Fibroblast of skin of left quadriceps (primary cell): ENCODE data around the gene CASP1.
"Not testable (repeated sequence)": the region's sequence is repeated elsewhere in the genome, so short reads cannot be mapped to it uniquely, and the experiment has no call there.

Experiments used
- DNase-seq, 2 experiments: peaks; one replicate each; pipeline ENCODE4 v3.0.0-alpha.2; 2013; ENCODE audit warnings: low read depth in 2 of 2

The CASP1 gene

DNA sequence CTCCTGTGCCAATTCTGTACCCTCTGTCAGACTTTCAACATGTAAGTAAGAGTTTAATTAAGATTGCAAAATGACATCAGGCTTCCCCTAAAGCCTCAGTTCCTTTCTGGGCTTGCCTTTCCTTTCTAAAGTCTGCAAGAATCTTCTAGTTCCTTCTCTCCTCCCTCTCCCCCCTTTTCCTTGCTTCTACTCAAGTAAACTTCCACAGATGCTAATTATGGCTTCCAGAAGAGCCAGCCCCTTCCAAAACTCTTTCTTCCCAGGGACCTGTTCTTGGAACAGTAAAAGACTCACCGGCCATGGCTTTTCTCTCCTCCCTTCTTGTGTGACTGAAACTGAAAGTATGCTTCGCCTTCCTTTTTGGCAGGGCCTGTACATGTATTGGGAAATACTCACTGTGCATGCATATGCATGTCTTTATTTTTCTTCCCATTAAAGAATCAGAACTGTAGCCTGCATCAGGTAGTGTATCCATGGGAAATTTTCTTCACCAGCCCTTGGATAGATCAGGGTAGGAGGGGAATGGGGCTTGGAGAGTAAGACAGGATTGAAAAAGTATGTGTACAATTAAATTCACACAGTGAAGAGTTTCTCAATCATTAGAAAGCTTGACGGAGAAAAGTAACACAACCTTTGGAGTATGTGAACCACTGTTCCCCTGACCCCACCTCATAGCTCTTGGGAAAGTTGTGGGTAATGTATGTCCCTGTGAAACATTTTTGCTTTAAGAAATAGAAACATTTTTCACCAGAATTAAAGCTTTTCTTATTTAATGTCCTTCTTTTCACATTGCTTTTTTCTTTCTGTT is at the start of gene CASP1:
TSS of gene CASP1 (minus strand) at position 332 of the 808 bp plus-strand sequence. CDS start at position 301, 31 bp downstream.
- DNase-seq, result peak; percentile 67 to 69

DNA sequence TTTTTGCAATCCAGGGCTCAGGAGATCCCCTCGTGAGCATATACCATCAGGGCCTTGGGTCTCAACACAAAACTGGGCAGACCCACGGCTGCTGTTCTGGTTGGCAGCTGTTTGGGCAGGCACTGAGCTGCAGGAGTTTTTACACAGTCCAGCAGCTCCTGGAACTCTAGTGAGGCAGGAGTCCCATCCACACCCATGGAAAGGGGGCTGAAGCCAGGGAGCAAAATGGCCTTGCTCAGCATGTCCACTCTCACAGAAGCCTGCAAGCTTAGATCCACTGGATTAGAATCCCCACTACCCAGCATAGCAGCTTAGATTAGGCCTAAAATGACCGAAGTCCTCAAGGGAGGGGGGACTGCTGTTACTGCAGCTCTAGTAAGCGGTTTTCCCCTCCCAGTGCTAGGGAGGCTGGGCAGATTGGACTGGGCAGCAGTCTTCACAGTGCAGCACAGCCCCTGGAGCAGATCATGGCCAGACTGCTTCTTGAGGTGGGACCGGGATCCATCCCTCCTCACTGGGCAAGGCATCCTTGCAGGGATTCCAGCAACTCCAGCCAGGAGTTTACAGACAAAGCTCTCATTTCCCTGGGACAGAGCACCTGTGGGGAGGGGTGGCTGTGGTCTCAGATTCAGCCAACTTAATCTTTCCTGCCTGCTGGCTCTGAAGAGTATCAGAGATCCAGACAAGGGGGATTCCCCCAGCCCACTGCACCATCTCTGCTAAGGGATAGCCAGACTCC is 46.6 kb upstream of the CASP1 start:
- no peak for DNase-seq

DNA sequence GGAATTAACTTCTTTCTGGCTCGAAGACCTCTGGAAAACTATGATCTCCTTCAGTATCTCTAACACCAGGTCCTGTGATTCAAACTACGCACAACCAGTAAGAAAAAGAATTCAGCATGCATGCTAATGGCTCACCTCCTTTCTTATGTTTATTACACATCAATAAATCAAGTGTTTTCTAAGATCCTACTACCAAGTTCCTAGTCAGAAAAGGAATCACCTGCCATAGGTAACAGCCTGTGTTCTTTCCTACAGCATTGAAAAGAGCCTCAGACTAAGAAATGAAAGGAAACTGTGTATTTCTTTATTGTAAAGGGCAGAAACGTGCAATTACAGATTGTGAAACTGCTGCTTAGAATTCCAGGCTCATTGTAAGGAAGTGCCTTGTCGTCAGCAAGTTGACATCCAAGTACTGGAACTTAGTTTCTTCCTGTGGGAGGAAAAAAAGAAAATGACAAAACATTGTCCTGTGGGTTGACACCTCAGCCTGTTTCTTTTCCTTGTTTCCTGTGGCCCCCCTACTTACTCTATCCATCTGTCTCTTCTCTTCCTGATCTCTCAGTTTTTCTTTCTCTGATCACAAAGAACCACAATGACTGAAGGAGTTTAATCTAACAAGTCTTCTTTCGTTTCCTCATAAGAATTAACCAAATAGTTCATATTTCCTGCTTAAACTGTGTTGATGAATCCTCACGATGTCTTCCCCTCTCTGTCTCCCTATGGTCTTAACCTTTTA is 45.4 kb upstream of the CASP1 start:
- not testable (repeated sequence) for DNase-seq

DNA sequence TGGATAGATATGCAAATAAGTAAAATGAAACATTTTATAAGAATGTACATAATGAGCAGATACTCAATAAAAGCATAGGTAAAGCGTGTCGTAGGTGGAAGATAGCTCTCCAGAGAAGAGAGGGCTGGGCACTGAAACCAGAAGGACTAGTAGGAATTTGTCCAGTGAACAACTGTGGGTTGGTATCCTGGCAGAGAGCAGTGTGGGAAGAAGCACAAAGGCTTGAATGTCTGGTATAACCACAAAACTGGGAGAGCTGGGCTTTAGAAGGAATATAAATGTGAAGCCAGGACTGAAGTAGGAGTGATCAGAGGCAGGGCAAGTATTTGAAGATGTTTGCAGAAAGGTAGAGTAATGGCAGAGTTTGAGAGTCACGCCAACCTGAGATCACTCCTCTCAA is 43.3 kb upstream of the CASP1 start:
- no peak for DNase-seq

DNA sequence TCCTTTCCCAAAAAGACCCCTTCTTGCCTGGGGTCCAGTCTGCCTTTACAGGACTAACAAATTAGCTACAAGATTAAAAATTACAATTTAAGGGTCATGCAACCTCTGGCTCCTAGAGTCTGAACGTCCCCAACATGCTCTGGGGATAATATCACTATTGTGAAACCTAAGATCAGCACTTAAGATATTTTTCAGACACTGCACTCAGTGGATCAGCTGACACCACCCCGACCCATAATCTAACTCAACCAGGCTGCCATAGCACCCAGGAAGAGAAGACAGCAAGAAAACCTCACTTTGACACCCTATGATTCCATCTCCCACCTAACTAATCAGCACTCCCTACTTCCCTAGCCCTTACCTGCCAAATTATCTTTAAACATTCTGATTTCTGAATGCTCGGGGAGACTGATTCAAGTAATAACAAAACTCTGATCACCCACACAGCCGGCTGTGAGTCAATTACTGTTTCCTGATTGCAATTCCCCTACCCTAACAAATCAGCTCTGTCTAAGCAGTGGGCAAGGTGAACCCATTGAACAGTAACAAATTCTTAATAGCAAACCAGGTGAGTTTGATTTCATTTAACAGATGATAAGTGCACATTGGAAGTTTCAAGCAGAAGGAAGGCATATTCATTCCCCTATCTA is 42.3 kb upstream of the CASP1 start:
- not testable (repeated sequence) for DNase-seq

- DNase-seq, result no peak
Observed at GRCh38 chr11:105074166-105074530, 39.2 kb upstream of the CASP1 start.

DNA sequence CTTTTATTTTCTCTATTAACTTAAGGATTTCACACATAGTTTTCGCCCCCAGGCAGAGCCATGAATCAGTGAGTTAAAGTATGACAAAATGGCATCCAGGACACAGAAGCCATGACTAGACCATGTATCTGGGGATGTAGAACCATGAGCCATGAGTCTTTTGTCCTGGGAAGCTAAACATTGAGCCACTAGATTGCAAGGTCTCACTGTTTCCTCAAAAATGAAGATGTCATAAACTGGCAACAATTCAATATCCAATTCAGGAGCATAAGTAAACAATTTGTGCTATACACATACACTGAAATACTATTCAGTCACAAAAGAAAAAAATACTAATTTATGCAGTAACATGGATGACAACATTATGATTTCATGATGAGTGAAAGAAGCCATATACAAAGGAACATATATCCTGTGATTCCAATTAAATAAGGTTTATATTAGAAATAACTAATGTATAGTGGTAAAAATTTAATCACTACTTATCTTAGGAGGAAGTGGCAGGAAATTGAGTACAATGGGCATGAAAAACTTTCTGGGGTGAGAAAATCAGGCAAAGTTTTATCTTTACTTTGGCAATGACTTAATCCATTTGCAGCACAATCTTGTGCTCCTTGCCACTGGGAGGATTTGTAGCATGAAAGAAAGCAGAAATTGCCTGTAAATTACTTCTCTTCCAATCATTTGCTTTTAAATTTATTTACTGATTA is 38.7 kb upstream of the CASP1 start:
- DNase-seq, result no peak

DNA sequence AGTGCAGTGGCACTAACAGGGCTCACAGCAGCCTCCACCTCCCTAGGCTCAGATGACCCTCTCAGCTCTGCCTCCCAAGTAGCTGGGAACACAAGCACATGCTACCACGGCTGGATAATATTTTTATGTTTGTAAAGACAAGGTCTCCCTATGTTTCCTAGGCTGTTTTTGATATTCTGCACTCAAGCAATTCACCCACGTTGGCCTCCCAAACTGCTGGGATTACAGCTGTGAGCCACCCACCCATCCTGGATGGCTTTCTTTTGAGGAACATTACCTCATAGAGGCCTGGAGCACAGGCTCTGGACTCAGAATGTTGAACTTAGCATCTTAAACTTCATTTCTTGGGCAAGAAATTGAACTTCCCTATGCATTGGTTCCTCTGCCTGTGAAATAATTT is 37.1 kb upstream of the CASP1 start:
- DNase-seq, result not testable (repeated sequence)

DNA sequence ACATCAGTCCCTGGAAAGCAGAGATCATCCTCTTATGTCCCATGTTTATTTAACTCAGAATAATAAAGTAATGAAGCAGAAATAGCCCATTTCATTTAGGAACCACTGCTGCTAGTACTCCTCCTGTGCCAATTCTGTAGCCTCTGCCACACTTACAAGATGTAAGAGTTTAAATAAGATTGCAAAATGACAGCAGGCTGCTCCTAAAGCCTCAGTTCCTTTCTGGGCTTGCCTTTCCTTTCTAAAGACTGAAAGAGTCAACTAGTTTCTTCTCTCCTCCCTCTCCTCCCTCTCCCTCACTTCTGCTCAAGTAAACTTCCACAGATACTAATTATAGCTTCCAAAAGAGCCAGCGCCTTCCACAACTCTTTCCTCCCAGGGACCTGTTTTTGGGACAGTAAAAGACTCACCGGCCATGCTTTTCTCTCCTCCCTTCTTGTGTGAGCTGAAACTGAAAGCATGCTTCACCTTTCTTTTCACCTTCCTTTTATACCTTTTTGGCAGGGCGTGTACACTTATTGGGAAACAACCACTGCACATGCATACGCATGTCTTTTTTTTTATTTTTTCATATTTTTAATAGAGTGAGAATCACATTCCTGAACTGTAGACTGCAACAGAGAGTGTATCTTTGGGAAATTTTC is 36.3 kb upstream of the CASP1 start:
- DNase-seq, result no peak

DNA sequence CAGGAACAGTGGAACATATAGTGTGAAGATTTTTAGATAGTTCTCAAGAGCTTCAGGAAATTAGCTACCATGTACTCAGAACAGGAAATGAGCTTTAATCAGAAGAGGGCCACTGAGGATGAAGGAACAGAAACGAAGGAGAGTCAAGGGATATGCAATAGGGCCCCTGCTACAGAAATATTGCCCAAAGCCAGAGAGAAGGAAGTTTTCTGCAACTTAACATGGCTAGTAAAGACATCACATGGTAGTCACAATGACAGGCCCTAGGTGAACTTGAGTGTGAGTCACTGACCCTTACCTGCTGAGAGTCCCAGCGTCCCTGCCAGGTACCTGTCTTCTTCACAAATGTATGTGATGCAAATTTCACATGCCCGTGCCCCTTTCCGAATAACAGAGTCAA is 35.4 kb upstream of the CASP1 start:
- no peak for DNase-seq

DNA sequence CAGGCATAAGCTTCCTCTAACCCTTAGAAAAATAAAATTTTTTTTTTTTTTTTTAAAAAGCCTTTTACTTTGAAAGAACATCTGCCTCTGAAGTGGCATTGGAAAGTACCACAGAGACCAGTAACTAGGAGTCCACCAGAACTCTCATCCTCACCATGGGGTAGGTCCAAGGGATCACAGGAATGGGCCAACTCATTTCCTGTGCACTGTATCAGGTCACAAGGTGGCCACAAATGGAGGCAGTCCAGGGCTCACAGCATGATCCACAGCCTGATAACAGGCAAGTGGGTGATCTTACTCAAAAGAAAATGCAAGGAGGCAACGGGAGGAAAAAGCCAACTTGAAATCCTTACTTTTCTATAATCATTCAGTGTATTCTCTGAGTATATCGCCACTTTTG is 34.8 kb upstream of the CASP1 start:
- not testable (repeated sequence) for DNase-seq

- not testable (repeated sequence) for DNase-seq
Observed at GRCh38 chr11:105063245-105063941, 28.4 kb upstream of the CASP1 start.

GRCh38 chr11:105057432-105057831 is 22.5 kb upstream of the CASP1 start:
- no peak for DNase-seq

DNA sequence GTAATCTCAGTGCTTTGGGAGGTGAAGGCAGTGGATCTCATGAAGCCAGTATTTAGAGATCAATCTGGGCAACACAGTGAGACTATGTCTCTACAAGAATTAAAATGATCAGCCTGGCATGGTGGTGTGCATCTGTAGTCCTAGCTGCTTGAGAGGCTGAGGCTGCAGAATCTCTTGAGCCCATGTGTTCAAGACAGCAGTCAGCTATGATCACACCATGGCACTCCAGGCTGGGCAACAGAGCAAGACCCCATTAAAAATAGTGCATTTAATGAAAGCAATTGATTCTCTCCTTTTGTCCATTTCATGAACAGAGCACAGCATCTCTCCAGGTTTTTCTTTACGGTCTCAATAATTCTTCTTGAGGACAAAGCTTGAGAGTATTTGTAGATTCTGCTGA is 21.5 kb upstream of the CASP1 start:
- no peak for DNase-seq

DNA sequence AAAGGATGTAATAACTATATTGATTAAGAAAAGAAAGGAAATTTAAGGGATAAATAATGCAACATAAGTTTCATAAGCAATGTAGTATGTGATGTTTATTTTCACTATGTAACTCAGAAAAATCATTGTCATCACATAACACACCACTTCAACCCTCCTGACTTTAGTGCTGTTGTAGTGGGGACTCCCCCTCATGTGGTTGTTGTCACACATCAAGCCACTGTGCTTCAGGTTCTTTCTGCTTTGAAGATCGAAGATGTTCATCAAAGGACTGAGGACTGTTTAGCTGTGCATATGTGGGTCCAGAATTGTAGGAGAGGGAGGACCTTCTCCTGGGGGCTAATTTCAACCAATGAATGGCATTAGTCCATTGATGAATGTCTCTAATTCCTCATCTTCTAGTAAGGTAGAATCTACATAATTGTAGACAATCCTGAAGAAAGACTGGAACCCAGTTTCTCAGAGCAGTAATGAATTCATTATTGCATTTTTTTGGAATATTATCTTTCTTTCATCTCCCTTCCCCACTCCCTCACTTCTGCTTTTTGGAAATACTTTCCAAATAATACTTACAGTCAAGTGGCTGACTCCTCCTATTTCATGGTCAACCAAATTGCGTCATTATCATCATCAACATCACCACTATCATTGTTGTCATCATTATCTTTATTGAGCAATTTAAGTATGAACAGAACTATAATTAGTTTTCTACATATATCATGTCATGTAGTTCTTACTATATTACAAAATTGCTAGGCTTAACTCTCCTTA is 20.0 kb upstream of the CASP1 start:
- no peak for DNase-seq

- no peak for DNase-seq
Observed at GRCh38 chr11:105052487-105052886, 17.5 kb upstream of the CASP1 start.

DNA sequence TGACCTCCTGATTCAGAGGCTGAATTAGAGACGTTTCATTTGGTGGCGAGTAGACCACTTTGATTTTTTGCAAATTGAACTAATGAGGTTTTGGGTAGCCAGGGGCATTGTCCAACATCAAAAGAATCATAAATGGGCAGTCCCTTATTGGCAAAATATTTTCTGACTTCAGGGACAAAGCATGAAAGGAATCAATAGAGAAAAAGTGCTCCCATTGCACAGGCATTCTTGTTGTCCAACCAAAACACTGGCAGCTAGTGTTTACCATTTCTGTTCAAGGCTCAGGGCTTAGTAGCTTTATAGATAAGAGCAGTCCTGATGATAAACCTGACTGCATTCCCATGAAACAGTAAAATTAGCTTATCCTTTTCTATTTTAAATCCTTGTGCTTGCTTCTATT is 16.6 kb upstream of the CASP1 start:
- DNase-seq, result no peak

GRCh38 chr11:105049481-105049880 is 14.5 kb upstream of the CASP1 start:
- no peak for DNase-seq

DNA sequence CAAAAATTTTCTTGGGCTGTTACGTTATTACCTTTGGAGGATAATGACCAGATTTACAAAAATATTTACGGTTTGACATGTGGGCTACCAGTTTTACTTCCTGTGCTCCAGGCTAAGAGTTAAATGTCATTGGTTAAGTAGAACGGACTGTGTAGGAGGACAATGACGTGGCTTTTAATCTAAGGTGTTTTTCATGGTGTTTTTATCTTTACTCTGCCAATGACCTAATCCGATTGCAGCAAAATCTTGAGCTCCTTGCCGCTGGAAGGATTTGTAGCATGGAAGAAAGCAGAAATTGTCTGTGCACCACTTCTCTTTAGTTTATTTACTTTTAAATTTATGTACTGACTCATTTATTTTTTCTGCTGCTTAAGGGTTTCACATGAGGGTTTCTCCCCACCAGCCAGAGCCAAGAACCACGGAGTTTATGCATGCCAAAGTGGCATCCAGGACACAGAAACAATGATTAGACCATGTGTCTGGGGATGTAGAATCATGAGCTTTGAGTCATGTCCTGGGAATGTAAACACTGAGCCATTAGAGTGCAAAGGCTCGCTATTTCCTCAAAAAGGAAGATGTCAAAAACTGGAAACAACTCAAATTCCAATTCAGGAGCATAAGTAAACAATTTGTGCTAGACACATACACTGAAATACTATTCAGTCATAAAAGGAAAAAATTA is 12.1 kb upstream of the CASP1 start:
- peak; percentile 98 for DNase-seq
